Measurements from ENCODE around the gene TBC1D25.

TBC1D25 gene, protein sequence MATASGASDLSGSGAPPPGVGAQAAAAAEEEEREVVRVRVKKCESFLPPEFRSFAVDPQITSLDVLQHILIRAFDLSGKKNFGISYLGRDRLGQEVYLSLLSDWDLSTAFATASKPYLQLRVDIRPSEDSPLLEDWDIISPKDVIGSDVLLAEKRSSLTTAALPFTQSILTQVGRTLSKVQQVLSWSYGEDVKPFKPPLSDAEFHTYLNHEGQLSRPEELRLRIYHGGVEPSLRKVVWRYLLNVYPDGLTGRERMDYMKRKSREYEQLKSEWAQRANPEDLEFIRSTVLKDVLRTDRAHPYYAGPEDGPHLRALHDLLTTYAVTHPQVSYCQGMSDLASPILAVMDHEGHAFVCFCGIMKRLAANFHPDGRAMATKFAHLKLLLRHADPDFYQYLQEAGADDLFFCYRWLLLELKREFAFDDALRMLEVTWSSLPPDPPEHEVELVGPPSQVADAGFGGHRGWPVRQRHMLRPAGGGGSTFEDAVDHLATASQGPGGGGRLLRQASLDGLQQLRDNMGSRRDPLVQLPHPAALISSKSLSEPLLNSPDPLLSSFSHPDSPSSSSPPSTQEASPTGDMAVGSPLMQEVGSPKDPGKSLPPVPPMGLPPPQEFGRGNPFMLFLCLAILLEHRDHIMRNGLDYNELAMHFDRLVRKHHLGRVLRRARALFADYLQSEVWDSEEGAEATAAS

DNA sequence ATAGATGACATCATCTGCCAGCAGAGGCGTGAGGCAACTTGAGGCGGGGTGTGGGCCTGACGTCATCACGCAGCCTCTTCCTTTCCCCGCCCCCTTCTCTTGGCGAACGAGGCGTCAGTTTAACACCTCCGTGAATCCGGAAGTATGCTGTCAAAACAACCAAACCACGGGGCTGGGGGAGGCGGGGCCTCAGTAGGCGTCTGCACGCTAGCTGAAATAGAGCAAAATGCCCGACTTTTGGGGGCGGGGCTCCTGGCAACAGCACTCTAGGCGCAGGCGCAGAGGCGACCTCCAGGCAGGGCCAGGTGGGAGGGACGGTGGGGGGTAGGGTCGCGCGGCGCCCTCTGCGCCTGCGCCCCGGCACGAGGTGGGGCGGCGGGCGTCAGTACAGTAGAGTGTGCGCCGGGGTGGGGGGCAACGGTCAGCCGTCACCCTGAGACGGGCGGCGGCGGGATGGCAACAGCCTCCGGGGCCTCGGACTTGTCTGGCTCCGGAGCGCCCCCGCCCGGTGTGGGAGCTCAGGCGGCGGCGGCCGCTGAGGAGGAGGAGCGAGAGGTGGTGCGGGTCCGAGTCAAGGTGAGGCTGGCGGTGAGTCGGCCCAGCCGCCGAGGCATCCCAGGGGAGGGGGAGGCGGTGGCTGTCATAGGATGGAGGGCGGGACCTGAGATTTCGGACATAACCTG is at the start of gene TBC1D25:
Gene TBC1D25, plus strand, starts transcription at position 370 of the 683 bp plus-strand sequence. Its CDS starts 84 bp downstream, at position 454.
- DNase-seq (ENCODE audit: low spot score) = peak; percentile 96

GRCh38 chrX:48489892-48490291 is 49.6 kb upstream of the TBC1D25 start:
- DNase-seq (ENCODE audit: low spot score) = no peak

GRCh38 chrX:48490661-48491060 is 48.9 kb upstream of the TBC1D25 start:
- no peak for DNase-seq (ENCODE audit: low spot score)

GRCh38 chrX:48491809-48492208 is 47.7 kb upstream of the TBC1D25 start:
- no peak for DNase-seq (ENCODE audit: low spot score)

GRCh38 chrX:48492293-48492910 is 47.1 kb upstream of the TBC1D25 start:
- no peak for DNase-seq (ENCODE audit: low spot score)

- DNase-seq (ENCODE audit: low spot score) = peak; percentile 26
Observed at GRCh38 chrX:48493890-48494364, 45.6 kb upstream of the TBC1D25 start.

DNA sequence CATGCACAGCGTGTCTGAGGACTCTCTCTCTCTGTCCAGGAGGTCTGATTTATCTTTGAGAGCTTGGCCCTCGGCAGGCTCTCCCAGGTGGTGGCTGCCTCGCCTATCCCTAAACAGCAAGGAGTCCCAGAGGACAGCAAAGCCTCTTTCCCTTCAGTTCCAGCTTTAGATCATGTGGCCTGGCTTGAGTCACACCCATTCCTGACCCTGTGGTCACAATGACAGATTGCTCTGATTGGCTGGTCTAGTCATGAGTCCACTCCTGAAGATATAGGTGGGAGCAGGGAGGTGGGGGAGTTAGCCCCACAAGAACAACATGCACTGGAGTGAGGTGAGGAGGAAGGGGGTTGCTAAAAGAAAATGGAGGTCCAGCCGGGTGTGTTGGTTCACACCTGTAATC is 42.9 kb upstream of the TBC1D25 start:
- no peak for DNase-seq (ENCODE audit: low spot score)

- no peak for DNase-seq (ENCODE audit: low spot score)
Observed at GRCh38 chrX:48497871-48498270, 41.6 kb upstream of the TBC1D25 start.

DNA sequence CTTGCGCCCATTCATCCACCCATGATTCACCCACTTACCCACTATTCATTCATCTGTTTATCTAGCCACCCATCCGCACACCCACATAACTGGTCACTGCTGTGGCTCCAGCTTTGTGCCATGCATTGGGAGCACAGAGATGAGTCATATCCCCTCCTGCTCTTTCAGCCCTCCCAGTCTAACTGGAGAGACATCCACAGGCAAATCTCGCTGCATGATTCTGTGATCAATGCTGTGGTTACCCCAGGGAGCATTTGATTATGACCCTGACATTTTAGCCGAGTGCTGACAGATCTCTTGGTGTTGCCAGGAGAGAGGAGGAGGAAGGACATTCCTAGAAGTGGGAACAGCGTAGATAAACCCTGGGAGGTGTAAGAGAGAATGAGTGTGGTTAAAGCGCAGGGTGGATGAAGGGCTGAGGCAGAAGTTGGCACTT is 41.1 kb upstream of the TBC1D25 start:
- no peak for DNase-seq (ENCODE audit: low spot score)

- no peak for DNase-seq (ENCODE audit: low spot score)
Observed at GRCh38 chrX:48504261-48504660, 35.3 kb upstream of the TBC1D25 start.

GRCh38 chrX:48505481-48505880 is 34.0 kb upstream of the TBC1D25 start:
- DNase-seq (ENCODE audit: low spot score) = no peak

GRCh38 chrX:48507246-48507645 is 32.3 kb upstream of the TBC1D25 start:
- DNase-seq (ENCODE audit: low spot score) = no peak

- peak; percentile 53 for DNase-seq (ENCODE audit: low spot score)
Observed at GRCh38 chrX:48508400-48509244, 30.9 kb upstream of the TBC1D25 start, which contains the start of gene PORCN. PORCN (plus strand) TSS chrX:48508992; CDS start chrX:48509821, 829 bp downstream.

DNA sequence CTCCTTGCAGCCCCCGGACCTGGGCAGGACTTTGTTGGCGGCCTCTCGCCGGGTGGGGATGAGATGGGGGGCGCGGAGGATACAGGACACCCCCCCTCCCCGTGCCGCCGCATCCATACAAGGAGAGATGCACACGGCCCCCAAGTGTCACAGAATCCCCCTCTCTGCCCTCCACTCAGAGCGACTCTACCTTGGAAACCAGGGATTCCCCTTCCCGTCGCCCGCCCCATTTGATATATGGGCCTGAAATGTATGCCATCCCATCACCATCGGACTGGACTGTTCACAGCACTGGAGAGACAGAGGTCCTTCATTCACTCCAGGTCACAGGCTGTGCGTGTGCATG is 30.3 kb upstream of the TBC1D25 start:
- no peak for DNase-seq (ENCODE audit: low spot score)

DNA sequence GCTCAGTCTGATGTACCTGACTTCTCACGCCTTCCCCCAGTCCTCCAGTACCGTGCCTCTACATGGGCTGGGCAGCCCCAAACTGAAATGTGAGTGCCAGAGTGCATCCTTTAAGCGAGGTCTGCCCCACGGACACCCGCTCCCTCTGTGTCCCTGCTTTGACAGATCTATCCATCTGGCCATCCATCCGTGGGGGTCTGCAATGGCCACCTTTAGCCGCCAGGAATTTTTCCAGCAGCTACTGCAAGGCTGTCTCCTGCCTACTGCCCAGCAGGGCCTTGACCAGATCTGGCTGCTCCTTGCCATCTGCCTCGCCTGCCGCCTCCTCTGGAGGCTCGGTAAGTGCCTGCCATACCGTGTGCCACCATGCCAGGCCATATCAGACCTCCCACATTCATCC is 29.9 kb upstream of the TBC1D25 start:
- no peak for DNase-seq (ENCODE audit: low spot score)

- peak; percentile 24 for DNase-seq (ENCODE audit: low spot score)
Observed at GRCh38 chrX:48511560-48511959, 28.0 kb upstream of the TBC1D25 start.

GRCh38 chrX:48512371-48512935 is 27.1 kb upstream of the TBC1D25 start:
- no peak for DNase-seq (ENCODE audit: low spot score)

- no peak for DNase-seq (ENCODE audit: low spot score)
Observed at GRCh38 chrX:48513670-48514069, 25.8 kb upstream of the TBC1D25 start.

DNA sequence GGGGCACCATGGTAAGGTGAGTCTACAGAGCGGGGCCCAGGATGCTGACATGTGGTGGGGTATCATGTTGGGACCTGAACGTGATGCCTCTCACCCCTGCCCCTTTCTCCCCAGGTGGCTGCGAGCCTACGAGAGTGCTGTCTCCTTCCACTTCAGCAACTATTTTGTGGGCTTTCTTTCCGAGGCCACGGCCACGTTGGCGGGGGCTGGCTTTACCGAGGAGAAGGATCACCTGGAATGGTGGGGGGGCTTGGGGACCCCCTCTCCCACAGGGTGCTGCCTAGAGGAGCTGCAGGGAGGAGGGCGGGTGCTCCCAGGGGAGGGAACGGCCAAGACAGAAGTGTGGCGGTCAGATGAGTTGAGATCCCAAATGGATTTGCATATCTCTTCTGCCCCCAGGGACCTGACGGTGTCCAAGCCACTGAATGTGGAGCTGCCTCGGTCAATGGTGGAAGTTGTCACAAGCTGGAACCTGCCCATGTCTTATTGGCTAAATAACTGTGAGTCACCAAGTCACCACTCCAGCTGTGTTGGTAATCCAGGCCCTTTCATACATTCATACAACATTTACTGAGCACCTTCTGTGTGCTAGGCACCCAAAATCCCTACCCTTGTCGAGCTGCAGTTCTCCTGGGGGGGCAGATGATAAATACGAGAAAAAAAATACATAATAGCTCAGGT is 25.2 kb upstream of the TBC1D25 start:
- no peak for DNase-seq (ENCODE audit: low spot score)

- DNase-seq (ENCODE audit: low spot score) = no peak
Observed at GRCh38 chrX:48514868-48515460, 24.6 kb upstream of the TBC1D25 start.
